Neuronal stem cell (in vitro differentiated cells): ENCODE data around the gene IL13RA1.
"Not testable (repeated sequence)": the region's sequence is repeated elsewhere in the genome, so short reads cannot be mapped to it uniquely, and the experiment has no call there.

Experiments
- DNase-seq: peaks from one replicate; pipeline ENCODE4 v3.0.0-alpha.2; 2013; ENCODE audit warnings: low spot score
- H2AFZ ChIP-seq: one replicate; pipeline ENCODE4 v1.6.1; 2013; ENCODE audit warnings: mild to moderate bottlenecking, low read length, inconsistent platforms
- H2AK5ac ChIP-seq: 2 replicates; pipeline ENCODE4 v1.6.1; 2013; ENCODE audit warnings: low read depth, mild to moderate bottlenecking, inconsistent platforms, low read length, moderate library complexity, mixed read lengths
- H2BK120ac ChIP-seq: 2 replicates; pipeline ENCODE4 v1.6.1; 2013; ENCODE audit warnings: low read depth, mild to moderate bottlenecking, inconsistent platforms, low read length, moderate library complexity, mixed read lengths
- H2BK12ac ChIP-seq: one replicate; pipeline ENCODE4 v1.6.1; 2013; ENCODE audit warnings: low read length, inconsistent platforms
- H2BK15ac ChIP-seq: 2 replicates; pipeline ENCODE4 v1.6.1; 2013; ENCODE audit warnings: mild to moderate bottlenecking, low read length, inconsistent platforms, mixed read lengths
- H2BK5ac ChIP-seq: one replicate; pipeline ENCODE4 v1.6.1; 2013; ENCODE audit warnings: inconsistent platforms, mild to moderate bottlenecking, low read length, moderate library complexity
- H3K14ac ChIP-seq: one replicate; pipeline ENCODE4 v1.6.1; 2013; ENCODE audit warnings: low read length, inconsistent platforms
- H3K18ac ChIP-seq: 2 replicates; pipeline ENCODE4 v1.6.1; 2013; ENCODE audit warnings: low read length, inconsistent platforms
- H3K23ac ChIP-seq: 2 replicates; pipeline ENCODE4 v1.6.1; 2013; ENCODE audit warnings: low read depth, mild to moderate bottlenecking, mixed read lengths, low read length, inconsistent platforms; ENCODE audit not compliant: poor library complexity
- H3K27ac ChIP-seq: replicated peaks from 3 replicates; pipeline ENCODE4 v1.5.1; 2013; ENCODE audit warnings: low read length, inconsistent platforms
- H3K27me3 ChIP-seq, 3 experiments: 2 replicates each; pipeline ENCODE4 v1.6.1; 2013; ENCODE audit warnings: low read length in 3 of 3, mild to moderate bottlenecking in 2 of 3, inconsistent platforms in 1 of 3, low read depth in 1 of 3, mixed read lengths in 1 of 3, moderate library complexity in 1 of 3; ENCODE audit not compliant: control insufficient read depth in 3 of 3, insufficient read depth in 3 of 3
- H3K36me3 ChIP-seq, 2 donors: replicated peaks in 1 of 2; 2 replicates each; pipeline ENCODE4 v1.6.1; 2013; ENCODE audit warnings: low read length in 2 of 2; ENCODE audit not compliant: control insufficient read depth in 2 of 2, insufficient read depth in 2 of 2
- H3K4ac ChIP-seq: 2 replicates; pipeline ENCODE4 v1.6.1; 2013; ENCODE audit warnings: inconsistent platforms, mild to moderate bottlenecking, low read length, moderate library complexity
- H3K4me1 ChIP-seq, 2 donors: 1 replicate in 1 of 2; 2 replicates in 1 of 2; pipeline ENCODE4 v1.6.1; 2013; ENCODE audit warnings: low read length in 2 of 2, low read depth in 1 of 2; ENCODE audit not compliant: control insufficient read depth in 2 of 2, insufficient read depth in 1 of 2
- H3K4me2 ChIP-seq: one replicate; pipeline ENCODE4 v1.6.1; 2013; ENCODE audit warnings: mild to moderate bottlenecking, low read length, inconsistent platforms; ENCODE audit not compliant: insufficient read depth, poor library complexity, severe bottlenecking
- H3K4me3 ChIP-seq, 2 donors: 2 replicates each; pipeline ENCODE4 v1.5.1; 2013; ENCODE audit warnings: low read length in 2 of 2, mild to moderate bottlenecking in 2 of 2, inconsistent platforms in 1 of 2, moderate library complexity in 1 of 2
- H3K79me1 ChIP-seq: one replicate; pipeline ENCODE4 v1.6.1; 2013; ENCODE audit warnings: low read depth, mild to moderate bottlenecking, inconsistent platforms, low read length, moderate library complexity
- H3K9ac ChIP-seq: one replicate; pipeline ENCODE4 v1.6.1; 2013; ENCODE audit warnings: mild to moderate bottlenecking, low read depth, low read length, inconsistent platforms; ENCODE audit not compliant: poor library complexity
- H3K9me3 ChIP-seq, 2 donors: replicated peaks in 1 of 2; 2 replicates each; pipeline versions ENCODE3 to v1.6.1; 2013; ENCODE audit warnings: low read length in 2 of 2, mild to moderate bottlenecking in 2 of 2, inconsistent platforms in 1 of 2, low read depth in 1 of 2, mixed read lengths in 1 of 2, moderate library complexity in 1 of 2; ENCODE audit not compliant: control insufficient read depth in 2 of 2, insufficient read depth in 1 of 2
- H4K8ac ChIP-seq: one replicate; pipeline ENCODE4 v1.6.1; 2013; ENCODE audit warnings: low read depth, mild to moderate bottlenecking, inconsistent platforms, low read length, moderate library complexity
- H4K91ac ChIP-seq: one replicate; pipeline ENCODE4 v1.6.1; 2013; ENCODE audit warnings: low read length, low read depth, mild to moderate bottlenecking, inconsistent platforms; ENCODE audit not compliant: poor library complexity
- WGBS, 2 donors: extraction: QIAGEN DNeasy Blood & Tissue Kit; methylation state at CpG; one replicate each; pipeline ENCODE4 v1.1.7; 2013; ENCODE audit warnings: missing lambda C conversion rate in 2 of 2, mixed read lengths in 1 of 2; ENCODE audit not compliant: insufficient read length in 2 of 2, insufficient replicate concordance in 1 of 2; ENCODE audit errors: extremely low coverage in 2 of 2; 5-methylcytosine and 5-hydroxymethylcytosine counted together

The IL13RA1 gene

GRCh38 chrX:118716833-118717232, 10.6 kb upstream of the IL13RA1 start:
- not testable (repeated sequence) for H2BK15ac ChIP-seq, DNase-seq, H3K23ac ChIP-seq, H2BK12ac ChIP-seq, H3K27me3 ChIP-seq, H4K91ac ChIP-seq, H2AK5ac ChIP-seq, H3K14ac ChIP-seq, H3K4me3 ChIP-seq, H3K36me3 ChIP-seq, H2BK5ac ChIP-seq, H2BK120ac ChIP-seq, H3K4me1 ChIP-seq, H3K9ac ChIP-seq, H3K79me1 ChIP-seq, H3K18ac ChIP-seq, H3K9me3 ChIP-seq, H3K4me2 ChIP-seq, H2AFZ ChIP-seq, H3K4ac ChIP-seq, H4K8ac ChIP-seq, H3K27ac ChIP-seq
- WGBS, 2 donors: no CpG with 5 or more reads among the region's 28 CpGs

GRCh38 chrX:118717678-118718391, 9.6 kb upstream of the IL13RA1 start:
- WGBS, 2 donors: no CpG with 5 or more reads among the region's 13 CpGs

GRCh38 chrX:118718737-118719136, 8.7 kb upstream of the IL13RA1 start:
- DNase-seq: no peak
- H2BK15ac ChIP-seq: no peak overlapping the region
- no peak overlapping the region for H4K8ac ChIP-seq
- no peak overlapping the region for H2AFZ ChIP-seq
- no peaks in the 10 kb centered on the region for H3K79me1 ChIP-seq
- H2BK120ac ChIP-seq: no peak overlapping the region
- no peak overlapping the region for H3K4ac ChIP-seq
- H3K14ac ChIP-seq: no peak overlapping the region
- H3K27ac ChIP-seq: no peak overlapping the region
- no peaks in the 10 kb centered on the region for H3K27me3 ChIP-seq
- H3K18ac ChIP-seq: no peak overlapping the region
- H2BK5ac ChIP-seq: no peak overlapping the region
- no peaks in the 10 kb centered on the region for H3K36me3 ChIP-seq
- H3K23ac ChIP-seq: no peak overlapping the region
- H3K4me1 ChIP-seq: no peaks in the 10 kb centered on the region
- no CpG with 5 or more reads among the region's 2 CpGs for WGBS, 2 donors
- H2BK12ac ChIP-seq: no peak overlapping the region
- H3K9ac ChIP-seq: no peak overlapping the region
- no peak overlapping the region for H3K4me2 ChIP-seq
- H3K9me3 ChIP-seq: no peaks in the 10 kb centered on the region
- no peak overlapping the region for H4K91ac ChIP-seq
- H2AK5ac ChIP-seq: no peak overlapping the region
- H3K4me3 ChIP-seq: no peak overlapping the region

More at GRCh38 chrX:118717678-118718391, 9.6 kb upstream of the IL13RA1 start:
- H2AFZ ChIP-seq: no peak overlapping the region
- H3K9ac ChIP-seq: no peak overlapping the region
- H4K8ac ChIP-seq: no peak overlapping the region
- H3K4me3 ChIP-seq: no peak overlapping the region
- H3K4me1 ChIP-seq: no peaks in the 10 kb centered on the region
- H3K27me3 ChIP-seq: no peaks in the 10 kb centered on the region
- H3K18ac ChIP-seq: no peak overlapping the region
- H3K27ac ChIP-seq: no peak overlapping the region
- H4K91ac ChIP-seq: no peak overlapping the region
- H3K4me2 ChIP-seq: no peak overlapping the region
- H2AK5ac ChIP-seq: no peak overlapping the region
- no peak overlapping the region for H2BK5ac ChIP-seq
- no peak overlapping the region for H3K14ac ChIP-seq
- no peak overlapping the region for H3K23ac ChIP-seq
- DNase-seq: no peak
- no peak overlapping the region for H2BK15ac ChIP-seq
- H2BK12ac ChIP-seq: no peak overlapping the region
- H3K9me3 ChIP-seq: no peaks in the 10 kb centered on the region
- H3K79me1 ChIP-seq: no peaks in the 10 kb centered on the region
- H3K4ac ChIP-seq: no peak overlapping the region
- no peak overlapping the region for H2BK120ac ChIP-seq
- no peaks in the 10 kb centered on the region for H3K36me3 ChIP-seq

GRCh38 chrX:118720058-118720707, 7.2 kb upstream of the IL13RA1 start:
- Histone ChIP-seq H2BK15ac (no peak overlapping the region), H2BK120ac (no peak overlapping the region), H3K27me3 (no peaks in the 10 kb centered on the region), H3K4ac (no peak overlapping the region), H3K14ac (no peak overlapping the region), H4K8ac (no peak overlapping the region), H3K9ac (no peak overlapping the region), H3K79me1 (no peaks in the 10 kb centered on the region), H3K9me3 (no peaks in the 10 kb centered on the region), H3K4me2 (no peak overlapping the region), H2BK5ac (no peak overlapping the region), H4K91ac (no peak overlapping the region), H2AFZ (no peak overlapping the region), H3K36me3 (no peaks in the 10 kb centered on the region), H3K4me3 (no peak overlapping the region), H3K23ac (no peak overlapping the region), H2BK12ac (no peak overlapping the region), H3K18ac (no peak overlapping the region), H2AK5ac (no peak overlapping the region), H3K27ac (no peak overlapping the region), H3K4me1 (no peaks in the 10 kb centered on the region)
- no CpG with 5 or more reads among the region's 3 CpGs for WGBS, 2 donors
- no peak for DNase-seq
